Heart left ventricle (tissue), 16 donors: ENCODE results near the gene CPXM2. TPM values are rescaled to one million over a fixed set of nuclear protein-coding genes. Genes with fewer than 3 reads are reported as not detected.
A peak's percentile ranks its signal among the peaks of the same experiment; 100 is the strongest.

Experiments used
- ATAC-seq, 4 donors: fragments of 200-7000 bp; cut with Tn5 transposase; one replicate each; pipeline ENCODE4 v1.9.1; 2020 to 2022; ENCODE audit warnings: moderate library complexity in 4 of 4, mild to moderate bottlenecking in 3 of 4, moderate number of reproducible peaks in 1 of 4
- DNase-seq, 5 donors: peaks; one replicate each; pipeline ENCODE4 v3.0.0-alpha.2; 2020
- H3K27ac ChIP-seq, 12 donors: fragments of 200-600 bp; sonication (generic) in 4 of 12; one replicate each; pipeline versions ENCODE4 v1.5.0 to v1.8.0; 2016 to 2022; ENCODE audit warnings: mild to moderate bottlenecking in 2 of 12
- H3K27me3 ChIP-seq, 9 donors: fragments of 200-600 bp; sonication (generic) in 2 of 9; one replicate each; pipeline versions ENCODE4 v1.5.1 to v1.8.0; 2016 to 2022; ENCODE audit warnings: mild to moderate bottlenecking in 3 of 9
- H3K36me3 ChIP-seq, 9 donors: fragments of 200-600 bp; sonication (generic) in 2 of 9; one replicate each; pipeline versions ENCODE4 v1.5.0 to v1.8.0; 2018 to 2022; ENCODE audit warnings: mild to moderate bottlenecking in 2 of 9
- H3K4me1 ChIP-seq, 12 donors: fragments of 200-600 bp; sonication (generic) in 4 of 12; one replicate each; pipeline versions ENCODE4 v1.5.0 to v1.8.0; 2016 to 2022; ENCODE audit warnings: mild to moderate bottlenecking in 3 of 12
- H3K4me3 ChIP-seq, 12 donors: fragments of 200-600 bp; sonication (generic) in 4 of 12; one replicate each; pipeline versions ENCODE4 v1.5.0 to v1.8.0; 2017 to 2022; ENCODE audit warnings: mild to moderate bottlenecking in 9 of 12, moderate library complexity in 4 of 12
- H3K9me3 ChIP-seq, 12 donors: fragments of 200-600 bp; sonication (generic) in 4 of 12; one replicate each; pipeline versions ENCODE4 v1.5.0 to v1.8.0; 2016 to 2022; ENCODE audit warnings: mild to moderate bottlenecking in 1 of 12
- POLR2A ChIP-seq, 2 donors: fragments of 450-650 bp; IDR thresholded peaks; one replicate each; pipeline ENCODE4 v1.6.1; 2017; ENCODE audit warnings: antibody characterized with exemption in 2 of 2, mild to moderate bottlenecking in 2 of 2, moderate library complexity in 2 of 2
- WGBS, 4 donors: extraction: QIAGEN DNeasy Blood & Tissue Kit in 2 of 4; methylation state at CpG; one replicate each; pipeline versions ENCODE4 v1.1.5 to v1.1.7; 2013 to 2018; 5-methylcytosine and 5-hydroxymethylcytosine counted together
- intact Hi-C, 10 donors: fragments of 100-400 bp; cut with DNase I; formaldehyde crosslinking; loops; one replicate each; pipeline versions ENCODE4 v1.11.1 to v1.14.2; 2022
- polyA plus RNA-seq, 2 donors: library from polyadenylated mRNA; stranded (reverse); fragments of 200-250 nt; gene quantifications; one replicate each; pipeline ENCODE4 v1.2.3, GENCODE V29; 2013
- total RNA-seq, 9 donors: library from RNA; depleted of rRNA in 2 of 9; stranded (reverse); fragments of >200 nt in 2 of 9; fragmentation: NEBNext Ultra II Directional in 3 of 9; extraction: Animal tissue kit (Norgen Biotek cat#: 25700) in 3 of 9; gene quantifications; one replicate each; pipeline versions ENCODE4 v1.1.0 to v1.2.4, GENCODE V29; 2016 to 2023
- TF ChIP-seq, protein P1 (sequence below), 12 donors: fragments of 200-600 bp; sonication (generic) in 4 of 12; IDR thresholded peaks; one replicate each; pipeline versions ENCODE4 v1.5.0 to v1.8.0; 2018 to 2022; ENCODE audit warnings: antibody characterized with exemption in 12 of 12, mild to moderate bottlenecking in 5 of 12
- donor health status: ischemic (EF 13 %, LVEDD 7.1; RV severe dilation, severe dysfunction).
- donor health status: healthy with polysubstance abuse.
- donor health status: DM: no; HTN: yes; CAD: no.
- donor health status: DM: no; HTN: no; CAD: no.
- donor health status: ischemic (EF 25% LVEDD 6.9; RV normal size, moderate dysfunction).
- donor health status: ischemic (EF 25% LVEDD 5.7; RV mildly dilated, moderate dysfunction).
- donor health status: healthy.
- donor health status: DM: yes; HTN: yes; CAD: no.
- donor health status: ischemic (EF 35%, LVEDD 5.7; RV mildly dilated, moderate dysfunction).
- donor health status: nonischemic (EF 11% LVEDD 7.7; RV severe dilation, severe dysfunction).
- donor health status: DM: yes; HTN: yes; CAD: no.
- donor health status: PGD.
- donor health status: ischemic (EF 29% LVEDD 5.4; RV normal size, mild dysfunction).
- donor health status: nonischemic (EF 23%, LVEDD 6.1; RV moderate dilation, normal function).

CPXM2 gene
- total and polyA plus RNA-seq, 11 donors: 1.1 to 23.2 (median 4.2) TPM

DNA sequence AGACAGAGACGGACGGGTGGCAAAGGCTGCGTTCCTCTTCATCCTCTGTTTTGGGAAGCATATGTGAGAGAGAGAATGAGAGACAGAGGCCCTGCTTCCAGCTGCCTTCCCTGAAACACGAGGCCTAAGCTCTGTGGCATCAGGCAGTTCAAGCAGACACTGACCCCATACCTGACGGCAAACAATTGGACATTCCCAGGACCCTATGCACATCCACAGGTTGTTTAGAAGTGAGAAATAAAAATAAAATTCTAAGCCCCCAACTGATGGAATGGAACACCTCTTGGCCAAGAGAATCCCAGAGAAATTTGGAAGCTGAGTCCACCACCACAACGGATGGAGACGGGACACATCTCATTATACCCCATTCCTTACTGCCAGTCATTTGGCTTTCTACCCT lies 105.3 kb downstream of the CPXM2 start:
- 85 to 90% (median 88%) methylated on average over 7 of the region's 7 CpGs for WGBS, 4 donors
- DNase-seq: no peak

DNA sequence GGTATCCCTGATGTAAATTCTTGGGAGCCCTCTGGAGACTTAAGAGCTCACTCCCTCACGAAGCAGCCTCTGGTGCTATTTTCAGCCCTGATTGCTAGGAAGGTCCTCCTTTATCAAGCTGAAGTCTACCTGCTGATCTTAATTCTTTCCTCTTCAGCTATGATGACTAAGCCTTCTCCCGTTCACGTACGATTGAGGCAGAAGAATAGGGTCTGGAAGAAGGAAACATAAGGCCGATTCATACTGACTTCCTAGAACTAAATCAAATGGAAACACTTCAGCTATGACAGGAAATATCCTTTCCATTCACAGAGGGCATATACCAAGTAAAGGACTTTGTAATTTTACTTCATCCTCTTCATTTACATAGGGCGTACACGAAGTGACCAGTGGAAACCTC lies 107.0 kb downstream of the CPXM2 start:
- Histone ChIP-seq H3K4me1 (peaks cover 0 to 5% (median 0%) of the 10 kb centered on the region in 12 donors), H3K27ac (no peak overlapping the region), H3K36me3 (no peaks in the 10 kb centered on the region), H3K4me3 (no peak overlapping the region), H3K27me3 (peaks cover 0 to 4% (median 0%) of the 10 kb centered on the region in 9 donors), H3K9me3 (peaks cover 0 to 4% (median 0%) of the 10 kb centered on the region in 12 donors)
- DNase-seq (no peak), ATAC-seq (no peak)
- no peak for TF ChIP-seq POLR2A (IDR thresholded peaks at IDR 0.05)
- TF ChIP-seq, protein P1, sequence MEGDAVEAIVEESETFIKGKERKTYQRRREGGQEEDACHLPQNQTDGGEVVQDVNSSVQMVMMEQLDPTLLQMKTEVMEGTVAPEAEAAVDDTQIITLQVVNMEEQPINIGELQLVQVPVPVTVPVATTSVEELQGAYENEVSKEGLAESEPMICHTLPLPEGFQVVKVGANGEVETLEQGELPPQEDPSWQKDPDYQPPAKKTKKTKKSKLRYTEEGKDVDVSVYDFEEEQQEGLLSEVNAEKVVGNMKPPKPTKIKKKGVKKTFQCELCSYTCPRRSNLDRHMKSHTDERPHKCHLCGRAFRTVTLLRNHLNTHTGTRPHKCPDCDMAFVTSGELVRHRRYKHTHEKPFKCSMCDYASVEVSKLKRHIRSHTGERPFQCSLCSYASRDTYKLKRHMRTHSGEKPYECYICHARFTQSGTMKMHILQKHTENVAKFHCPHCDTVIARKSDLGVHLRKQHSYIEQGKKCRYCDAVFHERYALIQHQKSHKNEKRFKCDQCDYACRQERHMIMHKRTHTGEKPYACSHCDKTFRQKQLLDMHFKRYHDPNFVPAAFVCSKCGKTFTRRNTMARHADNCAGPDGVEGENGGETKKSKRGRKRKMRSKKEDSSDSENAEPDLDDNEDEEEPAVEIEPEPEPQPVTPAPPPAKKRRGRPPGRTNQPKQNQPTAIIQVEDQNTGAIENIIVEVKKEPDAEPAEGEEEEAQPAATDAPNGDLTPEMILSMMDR (IDR thresholded peaks at IDR 0.05): no peak
- intact Hi-C loops: no loop called here
- WGBS, 4 donors: 39 to 69% (median 54%) methylated on average over 7 of the region's 7 CpGs

More for the DNA sequence above, 105.3 kb downstream of the CPXM2 start:
- H3K9me3 ChIP-seq: peaks cover 0 to 5% (median 0%) of the 10 kb centered on the region in 12 donors
- H3K4me3 ChIP-seq: no peak overlapping the region
- intact Hi-C loops: no loop called here
- H3K36me3 ChIP-seq: no peaks in the 10 kb centered on the region
- H3K4me1 ChIP-seq: peaks cover 0 to 5% (median 0%) of the 10 kb centered on the region in 12 donors
- no peak for TF ChIP-seq POLR2A (IDR thresholded peaks at IDR 0.05)
- TF ChIP-seq, protein P1 (IDR thresholded peaks at IDR 0.05): no peak
- H3K27me3 ChIP-seq: peaks cover 0 to 2% (median 0%) of the 10 kb centered on the region in 9 donors
- ATAC-seq: no peak
- no peak overlapping the region for H3K27ac ChIP-seq

DNA sequence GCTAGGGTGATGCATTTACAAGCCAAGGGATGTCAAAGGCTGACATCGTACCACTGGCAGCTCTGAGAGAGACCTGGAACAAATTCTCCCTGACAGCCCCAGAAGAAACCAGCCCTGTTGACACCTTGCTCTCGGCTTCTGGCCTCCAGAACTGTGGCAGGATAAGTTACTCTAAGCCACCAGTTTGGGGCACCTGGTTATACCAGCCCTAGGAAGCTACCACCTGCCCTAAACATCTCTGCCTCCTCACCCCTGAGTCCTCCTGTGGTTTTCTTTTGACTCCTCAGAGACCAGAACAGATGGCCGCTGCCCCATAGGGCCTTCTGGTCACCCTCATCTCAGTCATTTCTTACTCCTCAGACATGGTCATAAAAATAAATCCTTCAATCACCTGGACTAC lies 107.4 kb downstream of the CPXM2 start:
- peaks cover 0 to 4% (median 0%) of the 10 kb centered on the region in 9 donors for H3K27me3 ChIP-seq
- intact Hi-C loops: no loop called here
- no peaks in the 10 kb centered on the region for H3K36me3 ChIP-seq
- peaks cover 0 to under 1% (median 0%) of the 10 kb centered on the region in 12 donors for H3K9me3 ChIP-seq
- no peak for DNase-seq
- 82 to 93% (median 86%) methylated on average over 2 to 3 of the region's 3 CpGs for WGBS, 4 donors
- H3K4me1 ChIP-seq: peaks cover 0 to 5% (median 0%) of the 10 kb centered on the region in 12 donors
- ATAC-seq: no peak
- no peak overlapping the region for H3K4me3 ChIP-seq
- H3K27ac ChIP-seq: peak overlapping the region in 1 of 12 donors; percentile 50
- TF ChIP-seq, protein P1 (IDR thresholded peaks at IDR 0.05): no peak
- TF ChIP-seq POLR2A (IDR thresholded peaks at IDR 0.05): no peak

DNA sequence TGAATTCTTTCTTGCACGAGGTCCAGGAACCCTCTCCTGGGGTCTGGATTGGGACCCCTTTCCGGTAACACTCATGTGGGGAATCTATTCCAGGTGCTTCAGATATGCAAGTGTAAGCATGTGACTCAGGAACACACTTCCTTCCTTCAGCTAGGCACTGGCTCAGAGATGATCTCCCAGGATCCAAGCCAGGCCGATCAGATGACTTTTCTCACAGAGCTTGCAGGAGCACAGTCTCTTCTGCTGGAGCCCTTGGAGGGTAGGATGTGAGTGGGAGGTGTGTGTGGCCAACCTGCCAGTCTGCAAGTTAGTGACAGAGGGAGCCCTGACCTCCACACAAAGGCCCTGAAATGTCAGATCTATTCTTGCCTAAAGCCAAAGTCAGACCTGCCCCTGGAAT lies 108.3 kb downstream of the CPXM2 start:
- intact Hi-C loops: no loop called here
- H3K27me3 ChIP-seq: peaks cover 0 to 4% (median 0%) of the 10 kb centered on the region in 9 donors
- H3K36me3 ChIP-seq: no peaks in the 10 kb centered on the region
- H3K27ac ChIP-seq: no peak overlapping the region
- no peak for DNase-seq
- no peak for TF ChIP-seq POLR2A (IDR thresholded peaks at IDR 0.05)
- TF ChIP-seq, protein P1 (IDR thresholded peaks at IDR 0.05): no peak
- whole genome bisulfite sequencing, 4 donors: 40 to 44% (median 41%) methylated on average over 3 of the region's 3 CpGs
- H3K4me3 ChIP-seq: no peak overlapping the region
- no peaks in the 10 kb centered on the region for H3K9me3 ChIP-seq
- peaks cover 0 to 5% (median 0%) of the 10 kb centered on the region in 12 donors for H3K4me1 ChIP-seq
- no peak for ATAC-seq
